ENCODE results near the gene DPT. TPM values are rescaled to one million over a fixed set of nuclear protein-coding genes. Genes with fewer than 3 reads are reported as not detected.
"Not testable (repeated sequence)": the region's sequence is repeated elsewhere in the genome, so short reads cannot be mapped to it uniquely, and the experiment has no call there.

Gene DPT
- 100 to 1,000 TPM; 147 to 298 (median 275) TPM for total RNA-seq

GRCh38 chr1:168728473-168729404 is at the start of gene DPT:
TSS of gene DPT (minus strand) at chr1:168729206. CDS start at chr1:168729174, 32 bp downstream.
- TF ChIP-seq, protein P1, sequence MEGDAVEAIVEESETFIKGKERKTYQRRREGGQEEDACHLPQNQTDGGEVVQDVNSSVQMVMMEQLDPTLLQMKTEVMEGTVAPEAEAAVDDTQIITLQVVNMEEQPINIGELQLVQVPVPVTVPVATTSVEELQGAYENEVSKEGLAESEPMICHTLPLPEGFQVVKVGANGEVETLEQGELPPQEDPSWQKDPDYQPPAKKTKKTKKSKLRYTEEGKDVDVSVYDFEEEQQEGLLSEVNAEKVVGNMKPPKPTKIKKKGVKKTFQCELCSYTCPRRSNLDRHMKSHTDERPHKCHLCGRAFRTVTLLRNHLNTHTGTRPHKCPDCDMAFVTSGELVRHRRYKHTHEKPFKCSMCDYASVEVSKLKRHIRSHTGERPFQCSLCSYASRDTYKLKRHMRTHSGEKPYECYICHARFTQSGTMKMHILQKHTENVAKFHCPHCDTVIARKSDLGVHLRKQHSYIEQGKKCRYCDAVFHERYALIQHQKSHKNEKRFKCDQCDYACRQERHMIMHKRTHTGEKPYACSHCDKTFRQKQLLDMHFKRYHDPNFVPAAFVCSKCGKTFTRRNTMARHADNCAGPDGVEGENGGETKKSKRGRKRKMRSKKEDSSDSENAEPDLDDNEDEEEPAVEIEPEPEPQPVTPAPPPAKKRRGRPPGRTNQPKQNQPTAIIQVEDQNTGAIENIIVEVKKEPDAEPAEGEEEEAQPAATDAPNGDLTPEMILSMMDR (IDR thresholded peaks at IDR 0.05), result no peak
- ATAC-seq (ENCODE audit: low FRiP score) (no peak), DNase-seq (ENCODE audit: low spot score) (no peak)

DNA sequence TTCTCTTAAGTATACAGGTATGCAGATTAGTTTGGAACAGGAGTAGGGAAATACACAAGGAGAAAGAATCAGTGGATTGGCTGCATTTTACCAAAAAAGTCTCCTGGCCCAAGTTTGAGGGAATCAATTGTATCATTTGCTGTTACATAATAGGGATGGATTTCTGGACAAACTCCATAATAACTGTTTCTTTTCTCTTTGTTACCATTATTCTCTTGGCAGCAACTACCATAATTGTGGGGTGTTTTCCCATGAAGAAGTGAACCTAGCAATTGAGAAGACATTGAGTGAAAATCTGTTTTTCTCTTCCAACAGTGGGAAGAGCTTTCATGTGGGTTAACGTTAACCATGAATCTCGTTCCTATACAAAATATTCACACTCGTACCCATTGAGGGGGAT is 46.4 kb upstream of the DPT start:
- TF ChIP-seq, protein P1 (IDR thresholded peaks at IDR 0.05), result no peak
- no peak for ATAC-seq (ENCODE audit: low FRiP score)
- DNase-seq (ENCODE audit: low spot score), result no peak

DNA sequence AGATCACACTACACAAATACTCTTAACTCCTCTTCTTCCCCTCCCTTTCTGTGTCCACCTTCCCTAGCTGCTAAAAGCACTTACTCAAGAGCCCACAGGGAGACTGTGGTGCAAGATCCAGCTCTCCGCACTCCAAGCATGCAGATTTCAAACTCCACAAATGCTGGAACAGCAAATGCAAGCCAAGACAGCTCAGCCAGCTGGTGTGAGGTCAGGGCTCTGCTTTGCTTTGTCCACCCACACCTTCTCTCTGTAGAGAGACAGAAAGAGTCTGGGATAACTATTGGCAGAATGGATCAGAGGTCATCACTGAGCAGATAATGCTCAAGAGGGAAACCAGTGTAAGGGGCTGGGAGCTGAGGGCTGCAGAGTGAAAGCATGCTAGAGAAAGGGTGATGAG is 45.2 kb upstream of the DPT start:
- TF ChIP-seq, protein P1 (IDR thresholded peaks at IDR 0.05), result no peak
- ATAC-seq (ENCODE audit: low FRiP score) (peak; percentile 64), DNase-seq (ENCODE audit: low spot score) (no peak)

- no peak for DNase-seq (ENCODE audit: low spot score)
- TF ChIP-seq, protein P1 (IDR thresholded peaks at IDR 0.05), result no peak
These were observed 43.5 kb upstream of the DPT start for GRCh38 chr1:168772428-168773060.

GRCh38 chr1:168771104-168771630 is 42.2 kb upstream of the DPT start:
- no peak for DNase-seq (ENCODE audit: low spot score)
- TF ChIP-seq, protein P1 (IDR thresholded peaks at IDR 0.05), result no peak
- no peak for ATAC-seq (ENCODE audit: low FRiP score)

More at GRCh38 chr1:168772428-168773060, 43.5 kb upstream of the DPT start:
- ATAC-seq (ENCODE audit: low FRiP score), result no peak

DNA sequence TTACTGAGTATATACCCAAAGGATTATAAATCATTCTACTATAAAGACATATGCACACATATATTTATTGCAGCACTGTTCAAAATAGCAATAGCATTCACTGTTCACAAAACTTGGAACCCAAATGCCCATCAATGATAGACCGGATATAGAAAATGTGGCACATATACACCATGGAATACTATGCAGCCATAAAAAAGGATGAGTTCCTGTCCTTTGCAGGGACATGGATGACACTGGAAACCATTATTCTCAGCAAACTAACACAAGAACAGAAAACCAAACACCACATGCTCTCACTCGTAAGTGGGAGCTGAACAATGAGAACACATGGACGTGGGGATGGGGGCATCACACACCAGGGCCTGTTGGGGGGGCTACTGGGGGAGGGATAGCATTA is 40.9 kb upstream of the DPT start:
- not testable (repeated sequence) for ATAC-seq (ENCODE audit: low FRiP score); DNase-seq (ENCODE audit: low spot score)

- ATAC-seq (ENCODE audit: low FRiP score) (peak; percentile 57), DNase-seq (ENCODE audit: low spot score) (no peak)
- TF ChIP-seq, protein P1 (IDR thresholded peaks at IDR 0.05), result no peak
These were observed 39.0 kb upstream of the DPT start for GRCh38 chr1:168767894-168768584.
